Superior temporal gyrus (tissue), 1 donor: Measurements from ENCODE around the gene PCLO.

Experiments used
- DNase-seq: peaks from one replicate; pipeline ENCODE4 v3.0.0-alpha.2; 2016; ENCODE audit errors: extremely low spot score

The PCLO gene

GRCh38 chr7:82839063-82839462, 323.6 kb downstream of the PCLO start:
- no peak for DNase-seq

DNA sequence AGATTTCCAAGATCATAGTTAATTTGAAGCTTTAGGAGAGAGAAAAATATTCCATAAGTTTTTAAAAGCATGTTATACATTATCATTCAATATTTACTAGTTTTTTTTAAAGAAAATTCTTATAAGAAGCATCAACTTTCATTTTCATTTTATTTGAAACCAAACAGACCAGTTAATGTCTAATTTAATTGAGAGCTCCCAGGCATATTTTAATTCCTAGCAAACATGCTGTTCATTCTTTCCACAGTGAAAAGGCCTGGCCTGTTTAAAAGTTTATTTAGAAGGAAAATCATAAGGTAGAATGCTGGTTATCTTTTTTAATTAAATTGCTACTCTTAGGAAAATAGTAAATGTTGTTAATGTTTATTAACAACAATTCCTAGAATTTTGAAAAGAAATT, 324.4 kb downstream of the PCLO start:
- no peak for DNase-seq

DNA sequence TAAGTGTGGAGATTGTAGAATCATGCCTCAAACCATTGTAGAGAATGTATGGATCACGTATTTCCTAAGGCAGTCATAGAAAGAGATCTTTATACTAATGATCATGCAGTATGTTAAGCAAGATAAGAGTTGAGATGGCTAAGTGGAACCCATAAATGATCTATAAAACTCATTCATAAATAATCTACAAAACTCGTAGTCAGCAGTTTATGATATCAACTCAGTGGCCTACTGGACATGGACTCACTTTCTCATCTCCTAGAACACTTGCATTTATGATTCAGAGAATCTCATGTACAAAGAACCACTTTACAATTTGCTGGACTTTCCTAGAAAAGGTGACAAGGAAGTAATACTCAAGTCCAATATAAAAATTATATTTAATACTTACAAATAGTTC, 339.6 kb downstream of the PCLO start:
- DNase-seq: no peak

DNA sequence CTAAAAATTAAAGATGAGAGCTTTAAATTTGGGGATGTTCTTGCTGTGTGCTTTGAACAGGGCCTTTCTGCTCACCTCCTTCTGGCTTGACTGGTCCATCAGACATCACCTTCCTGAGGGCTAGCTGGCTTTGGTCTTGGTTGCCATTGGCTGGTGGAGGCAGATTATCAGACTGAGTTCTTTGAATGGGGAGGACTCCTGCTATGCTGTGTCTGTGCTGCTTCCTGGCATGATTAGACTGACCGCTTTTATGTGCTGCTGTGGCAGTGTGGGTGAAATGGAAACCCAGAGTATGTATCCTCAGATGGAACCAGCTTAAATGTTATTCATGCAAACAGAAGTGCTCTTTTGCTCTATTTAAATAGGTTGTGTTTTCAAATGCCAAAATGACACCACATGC, 341.6 kb downstream of the PCLO start:
- DNase-seq: no peak

DNA sequence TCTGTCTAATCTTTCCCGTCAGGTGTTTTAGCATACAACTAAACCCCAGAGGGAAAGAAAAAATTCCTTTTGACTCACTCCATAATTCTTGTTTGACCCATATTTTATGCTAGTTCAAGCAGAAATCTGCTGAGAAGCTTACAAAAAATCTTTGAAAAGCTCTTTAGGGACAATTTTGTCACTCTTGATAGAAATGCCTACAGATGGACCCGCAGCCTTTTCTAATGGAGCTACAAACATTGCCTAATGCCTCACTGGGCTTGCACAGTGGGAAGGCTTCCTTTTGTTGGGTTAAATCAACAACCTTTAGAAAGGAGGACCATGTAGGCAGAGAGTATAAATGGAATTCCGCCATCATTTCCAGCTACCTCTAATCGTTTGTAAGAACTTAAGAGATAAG, 344.5 kb downstream of the PCLO start:
- DNase-seq: no peak

DNA sequence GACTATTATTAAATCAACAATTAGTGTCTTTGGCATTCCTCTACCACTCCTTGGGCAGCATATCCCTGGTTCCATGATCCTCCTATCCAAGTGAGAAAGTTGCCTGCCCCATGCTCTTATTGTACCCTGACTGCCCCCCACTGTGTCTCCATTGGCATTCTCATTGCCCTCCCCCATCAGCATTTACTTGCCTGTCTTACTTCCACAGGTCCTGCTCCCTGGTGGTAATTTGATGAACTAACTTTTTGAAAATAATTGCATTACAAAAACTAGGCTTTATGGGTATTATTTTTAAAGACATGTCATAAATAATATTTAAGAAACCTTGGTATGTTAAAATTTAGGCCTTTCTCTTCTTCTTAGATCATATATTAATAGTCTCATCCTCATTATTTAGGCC, 346.4 kb downstream of the PCLO start:
- no peak for DNase-seq

DNA sequence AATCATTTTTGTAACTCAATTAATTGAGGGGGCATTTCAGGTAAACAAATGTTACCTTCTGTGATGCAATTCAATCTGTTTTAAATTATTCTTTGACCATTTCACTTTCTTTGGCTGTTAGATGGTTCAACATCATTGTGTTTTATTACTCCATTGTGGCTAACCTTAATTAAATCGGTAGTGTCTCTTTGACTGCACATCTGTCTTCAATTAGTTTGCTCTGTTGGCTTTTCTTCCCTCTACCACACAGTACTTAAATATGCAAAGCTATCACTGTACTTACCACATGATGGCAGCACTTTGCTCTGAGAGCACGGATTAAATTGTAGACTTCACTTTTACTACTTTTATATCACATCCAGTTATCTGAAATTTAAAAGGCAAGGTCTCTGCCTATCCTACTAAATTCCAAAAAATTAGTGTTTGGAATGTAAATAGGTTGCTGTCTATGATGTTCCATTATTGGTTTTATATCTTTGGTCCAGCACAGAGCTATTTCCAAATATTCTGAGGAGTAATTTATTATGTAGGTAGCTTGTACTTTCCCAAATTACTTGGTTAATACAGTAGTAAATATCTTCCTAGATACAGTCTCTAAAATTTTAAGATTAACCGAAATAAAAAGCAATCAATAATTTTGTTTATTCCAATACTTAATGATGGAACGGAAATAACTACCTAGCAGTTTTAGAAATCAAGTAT, 352.0 kb downstream of the PCLO start:
- DNase-seq: peak; percentile 79

DNA sequence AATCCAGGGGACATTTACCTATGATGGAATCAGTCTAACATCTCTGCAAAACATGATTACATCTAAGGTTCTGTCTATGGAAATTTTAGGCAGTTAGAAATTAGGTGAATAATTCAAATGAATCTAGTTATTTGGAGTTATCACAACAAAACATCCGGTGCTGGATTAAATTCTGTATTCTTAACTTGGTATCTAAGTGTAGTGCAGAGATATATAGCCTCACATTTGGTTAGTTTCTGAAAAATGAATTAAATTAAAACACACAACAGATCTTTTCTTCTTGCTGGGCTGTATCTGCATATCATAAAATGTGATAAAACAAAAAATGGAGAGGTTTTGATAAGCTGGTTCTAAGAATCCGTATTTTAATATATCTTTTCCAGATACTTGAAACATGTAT, 354.1 kb downstream of the PCLO start:
- no peak for DNase-seq

DNA sequence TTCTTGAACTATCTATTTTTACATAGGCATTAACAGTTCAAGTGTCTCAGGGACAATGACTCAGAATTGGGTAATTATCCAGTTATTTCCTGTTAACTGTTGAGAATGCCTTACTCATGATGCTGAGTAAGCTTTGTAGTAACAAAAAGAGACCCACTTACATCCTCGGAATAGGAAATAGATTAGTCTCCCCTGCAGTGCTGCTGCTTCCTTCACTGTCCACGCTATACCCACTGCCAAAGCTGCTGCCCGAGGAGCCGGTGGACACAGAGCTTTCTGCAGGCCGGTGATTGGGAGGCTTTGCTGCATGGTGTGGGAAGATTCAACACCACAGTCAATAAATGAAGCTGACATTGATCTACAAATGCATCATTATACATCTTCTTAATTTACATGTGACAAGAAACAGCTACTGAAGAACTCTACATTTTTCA, 357.1 kb downstream of the PCLO start:
- no peak for DNase-seq

- no peak for DNase-seq
These were observed 359.3 kb downstream of the PCLO start for GRCh38 chr7:82803411-82803810.

DNA sequence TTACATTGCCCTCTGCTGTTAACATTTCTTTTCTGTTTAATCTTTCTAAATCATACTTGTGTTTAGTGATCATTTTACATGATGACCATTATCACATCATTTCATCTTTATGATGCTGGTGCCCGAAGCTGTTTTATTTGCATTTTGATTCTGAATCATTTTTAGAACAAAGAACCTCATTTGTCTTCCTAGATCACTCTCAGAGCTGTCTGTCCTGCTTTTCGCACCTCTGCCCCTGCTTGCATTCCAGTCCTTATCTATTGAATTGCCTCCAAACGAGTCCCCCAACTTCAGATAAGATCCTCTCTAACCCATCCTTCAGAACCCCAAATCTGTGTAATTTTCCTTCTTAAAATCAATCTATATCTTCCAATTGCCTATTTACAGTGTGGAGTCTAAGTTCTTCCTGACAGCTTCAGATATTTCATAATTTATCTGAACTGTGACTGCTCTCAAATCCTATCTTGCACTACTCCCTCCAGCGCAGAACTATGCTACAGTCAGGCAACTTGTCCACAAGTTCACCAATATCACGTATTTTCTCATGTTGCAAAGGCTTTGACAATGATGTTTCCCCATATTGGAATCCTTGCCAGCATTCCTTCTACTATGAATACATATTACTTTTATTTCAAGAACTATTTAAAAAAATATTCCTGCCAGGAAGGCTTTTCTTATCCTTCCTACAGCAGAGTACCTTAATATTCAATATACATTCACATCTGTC, 372.6 kb downstream of the PCLO start:
- no peak for DNase-seq

DNA sequence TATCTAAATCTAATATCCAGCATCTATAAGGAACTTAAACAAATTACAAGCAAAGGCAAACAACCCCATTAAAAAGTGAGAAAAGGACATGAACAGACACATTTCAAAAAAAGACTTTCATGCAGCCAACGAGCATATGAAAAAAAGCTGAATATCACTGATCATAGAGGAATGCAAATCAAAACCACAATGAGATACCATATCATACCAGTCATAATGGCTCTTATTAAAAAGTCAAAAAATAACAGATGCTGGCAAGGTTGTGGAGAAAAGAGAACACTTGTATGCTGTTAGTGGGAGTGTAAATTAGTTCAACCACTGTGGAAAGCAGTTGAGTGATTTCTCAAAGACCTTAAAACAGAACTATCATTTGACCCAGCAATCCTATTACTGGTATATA, 384.7 kb downstream of the PCLO start:
- no peak for DNase-seq

GRCh38 chr7:82762880-82763279, 399.8 kb downstream of the PCLO start:
- DNase-seq: no peak

- no peak for DNase-seq
These were observed 401.9 kb downstream of the PCLO start for GRCh38 chr7:82760831-82761230.

GRCh38 chr7:82760074-82760473, 402.6 kb downstream of the PCLO start:
- no peak for DNase-seq

- DNase-seq: no peak
These were observed 406.8 kb downstream of the PCLO start for GRCh38 chr7:82755705-82756551.

DNA sequence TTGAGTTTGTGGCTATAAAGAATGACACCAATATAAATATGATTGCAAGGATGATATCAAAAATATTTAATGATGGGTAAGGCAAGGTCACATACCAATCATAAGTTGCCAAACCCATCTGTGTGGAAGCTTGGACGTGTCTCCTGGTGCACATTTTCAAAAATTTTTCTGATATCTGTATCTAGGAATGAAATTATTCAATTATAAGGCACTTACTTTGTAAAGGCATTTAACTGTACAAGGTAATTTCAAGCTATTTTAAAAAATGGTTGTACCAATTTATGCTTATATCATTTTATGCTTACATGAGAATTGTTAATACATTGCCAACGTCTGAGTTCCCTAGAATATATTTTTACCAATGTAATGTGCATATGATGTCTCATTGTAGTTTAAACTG, 412.7 kb downstream of the PCLO start:
- no peak for DNase-seq

DNA sequence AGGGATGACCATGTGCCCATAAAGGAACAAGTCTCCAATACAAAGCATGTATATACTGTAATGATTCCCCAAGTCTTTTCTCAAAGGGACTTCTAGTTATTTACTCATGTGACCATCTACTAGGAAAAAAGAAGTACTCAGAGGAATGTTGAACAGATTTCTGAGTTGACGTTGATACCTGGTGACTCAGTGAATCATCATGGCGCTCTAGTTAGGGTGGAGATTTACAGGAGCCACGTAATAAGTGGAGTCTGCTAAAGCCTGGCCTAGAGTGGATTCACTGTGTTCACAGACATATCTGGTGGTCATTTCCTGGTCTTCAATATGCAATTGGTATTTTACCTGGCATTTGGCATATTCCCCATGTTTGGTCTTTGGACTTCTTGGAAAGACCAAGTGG, 416.9 kb downstream of the PCLO start:
- no peak for DNase-seq

GRCh38 chr7:82745117-82745516, 417.6 kb downstream of the PCLO start:
- DNase-seq: no peak

DNA sequence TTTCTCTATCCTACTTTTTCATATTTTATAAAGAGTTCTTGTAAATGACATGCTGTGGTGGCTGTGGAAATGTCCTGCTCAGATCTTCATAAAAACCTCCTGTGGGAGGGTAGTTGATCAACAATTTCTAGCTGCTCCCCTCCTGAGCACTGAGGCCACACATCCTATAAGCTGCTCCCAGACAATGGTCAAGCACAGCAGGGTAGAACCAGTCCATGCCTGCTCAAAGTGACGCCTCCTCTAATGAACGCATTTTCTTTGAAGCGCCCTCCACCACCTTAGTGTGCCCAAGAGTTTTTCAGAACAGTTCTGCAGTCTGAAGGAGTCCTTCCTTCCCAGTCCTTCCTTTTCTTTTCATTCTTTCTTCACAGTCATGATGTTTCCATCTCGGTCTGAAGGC, 420.5 kb downstream of the PCLO start:
- DNase-seq: no peak

DNA sequence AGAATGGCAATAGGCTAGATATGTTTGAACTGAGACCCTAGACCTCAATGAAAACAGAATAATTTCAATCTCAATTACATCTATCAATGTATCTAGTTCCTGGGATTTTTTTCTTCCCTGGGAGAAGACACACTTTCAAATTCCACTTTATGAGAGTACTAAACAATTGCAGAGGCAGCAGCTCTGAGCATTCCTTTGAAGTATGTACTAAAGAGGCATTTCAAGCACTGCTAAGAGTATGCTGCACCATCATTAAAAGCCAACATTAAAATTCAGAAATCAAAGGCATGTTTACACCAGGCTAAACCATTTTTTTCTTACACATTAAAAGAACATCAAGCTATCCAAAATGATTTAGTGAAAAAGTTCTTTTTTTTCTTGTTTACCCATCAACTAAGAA, 421.2 kb downstream of the PCLO start:
- no peak for DNase-seq

DNA sequence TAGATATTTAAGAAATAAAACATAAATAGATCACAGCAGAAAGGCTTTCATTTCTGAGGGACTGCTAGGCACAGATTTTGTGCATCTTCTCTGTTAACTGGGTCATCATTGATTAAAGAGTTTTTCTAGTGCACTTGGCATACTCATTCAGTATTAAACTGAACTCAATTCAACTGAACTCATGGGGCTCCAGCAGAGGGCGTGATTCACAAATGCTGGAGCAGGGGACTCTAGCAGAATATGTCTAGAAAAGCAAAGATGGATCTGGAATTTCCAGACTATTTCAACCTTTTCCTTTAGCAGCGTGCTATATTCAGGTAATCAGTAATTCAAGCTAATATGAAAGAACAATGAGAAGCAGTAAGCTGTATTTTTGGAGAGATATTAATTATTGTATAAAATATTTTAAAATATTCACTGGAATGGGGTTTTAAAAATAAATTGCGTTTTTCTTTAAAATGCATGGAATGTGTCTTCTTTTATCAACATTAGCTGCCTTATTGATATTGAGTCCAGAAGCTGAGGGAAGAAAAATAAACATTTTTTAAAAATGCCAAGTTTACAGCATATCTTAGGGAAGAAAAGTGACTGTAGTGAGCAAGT, 422.3 kb downstream of the PCLO start:
- DNase-seq: peak; percentile 29
